ENCODE data around the gene FCRL3.

Gene FCRL3

GRCh38 chr1:157682710-157683437 lies 17.7 kb downstream of the FCRL3 start:
- no peak overlapping the region for H3K27ac ChIP-seq (ENCODE audit: low read depth, low read length)
- no peaks in the 10 kb centered on the region for H3K9me3 ChIP-seq (ENCODE audit: control insufficient read depth, insufficient read depth, low read depth, low read length)
- H3K36me3 ChIP-seq (ENCODE audit: control insufficient read depth, insufficient read depth, low read length) = no peaks in the 10 kb centered on the region
- H3K27me3 ChIP-seq (ENCODE audit: control insufficient read depth, insufficient read depth, low read length) = no peaks in the 10 kb centered on the region
- H3K4me3 ChIP-seq (ENCODE audit: low read depth, low read length) = no peak overlapping the region
- H3K4me1 ChIP-seq (ENCODE audit: control insufficient read depth, insufficient read depth, low read length) = no peaks in the 10 kb centered on the region
- H3K9ac ChIP-seq (ENCODE audit: low read length) = no peak overlapping the region

- Histone ChIP-seq H3K27me3 (ENCODE audit: control insufficient read depth, insufficient read depth, low read length) (no peaks in the 10 kb centered on the region), H3K36me3 (ENCODE audit: control insufficient read depth, insufficient read depth, low read length) (no peaks in the 10 kb centered on the region), H3K9ac (ENCODE audit: low read length) (no peak overlapping the region), H3K27ac (ENCODE audit: low read depth, low read length) (no peak overlapping the region), H3K4me1 (ENCODE audit: control insufficient read depth, insufficient read depth, low read length) (no peaks in the 10 kb centered on the region), H3K4me3 (ENCODE audit: low read depth, low read length) (no peak overlapping the region), H3K9me3 (ENCODE audit: control insufficient read depth, insufficient read depth, low read depth, low read length) (peaks cover 14% of the 10 kb centered on the region; the same call in 1 of the 2 replicates)
Measured at GRCh38 chr1:157678721-157679120, 21.8 kb downstream of the FCRL3 start.

- Histone ChIP-seq H3K9me3 (ENCODE audit: control insufficient read depth, insufficient read depth, low read depth, low read length) (peaks cover 24% of the 10 kb centered on the region; the same call in 1 of the 2 replicates), H3K27ac (ENCODE audit: low read depth, low read length) (no peak overlapping the region), H3K36me3 (ENCODE audit: control insufficient read depth, insufficient read depth, low read length) (no peaks in the 10 kb centered on the region), H3K9ac (ENCODE audit: low read length) (no peak overlapping the region), H3K4me3 (ENCODE audit: low read depth, low read length) (no peak overlapping the region), H3K4me1 (ENCODE audit: control insufficient read depth, insufficient read depth, low read length) (no peaks in the 10 kb centered on the region), H3K27me3 (ENCODE audit: control insufficient read depth, insufficient read depth, low read length) (no peaks in the 10 kb centered on the region)
Measured at GRCh38 chr1:157673008-157673407, 27.6 kb downstream of the FCRL3 start.

DNA sequence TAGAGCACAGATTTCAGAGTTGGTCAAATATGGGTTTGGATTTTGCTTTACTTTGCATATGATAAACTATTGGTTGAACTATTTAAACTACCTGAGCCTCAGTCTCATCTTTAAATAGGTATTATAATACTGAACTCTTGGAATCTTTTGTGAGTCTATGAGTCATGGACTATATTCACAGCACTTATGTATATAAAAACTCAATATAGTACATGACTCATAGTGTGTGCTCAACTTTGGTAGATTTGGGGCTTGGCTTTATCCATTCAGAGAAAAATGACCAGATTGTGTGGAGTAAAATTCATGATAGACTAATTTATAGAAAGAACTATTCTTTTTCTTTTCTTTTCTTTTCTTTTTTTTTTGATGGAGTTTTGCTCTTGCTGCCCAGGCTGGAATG lies 28.7 kb downstream of the FCRL3 start:
- H3K27ac ChIP-seq (ENCODE audit: low read depth, low read length) = no peak overlapping the region
- H3K4me1 ChIP-seq (ENCODE audit: control insufficient read depth, insufficient read depth, low read length) = no peaks in the 10 kb centered on the region
- no peaks in the 10 kb centered on the region for H3K36me3 ChIP-seq (ENCODE audit: control insufficient read depth, insufficient read depth, low read length)
- H3K27me3 ChIP-seq (ENCODE audit: control insufficient read depth, insufficient read depth, low read length) = no peaks in the 10 kb centered on the region
- no peak overlapping the region for H3K9ac ChIP-seq (ENCODE audit: low read length)
- peaks cover 24% of the 10 kb centered on the region; the same call in 1 of the 2 replicates for H3K9me3 ChIP-seq (ENCODE audit: control insufficient read depth, insufficient read depth, low read depth, low read length)
- H3K4me3 ChIP-seq (ENCODE audit: low read depth, low read length) = no peak overlapping the region

- Histone ChIP-seq H3K36me3 (ENCODE audit: control insufficient read depth, insufficient read depth, low read length) (no peaks in the 10 kb centered on the region), H3K4me3 (ENCODE audit: low read depth, low read length) (no peak overlapping the region), H3K27me3 (ENCODE audit: control insufficient read depth, insufficient read depth, low read length) (no peaks in the 10 kb centered on the region), H3K9me3 (ENCODE audit: control insufficient read depth, insufficient read depth, low read depth, low read length) (no peaks in the 10 kb centered on the region), H3K4me1 (ENCODE audit: control insufficient read depth, insufficient read depth, low read length) (no peaks in the 10 kb centered on the region), H3K27ac (ENCODE audit: low read depth, low read length) (no peak overlapping the region), H3K9ac (ENCODE audit: low read length) (no peak overlapping the region)
Measured at GRCh38 chr1:157659576-157660247, 40.9 kb downstream of the FCRL3 start.

- no peaks in the 10 kb centered on the region for H3K36me3 ChIP-seq (ENCODE audit: control insufficient read depth, insufficient read depth, low read length)
- H3K4me1 ChIP-seq (ENCODE audit: control insufficient read depth, insufficient read depth, low read length) = no peaks in the 10 kb centered on the region
- H3K4me3 ChIP-seq (ENCODE audit: low read depth, low read length) = no peak overlapping the region
- no peaks in the 10 kb centered on the region for H3K9me3 ChIP-seq (ENCODE audit: control insufficient read depth, insufficient read depth, low read depth, low read length)
- H3K27me3 ChIP-seq (ENCODE audit: control insufficient read depth, insufficient read depth, low read length) = no peaks in the 10 kb centered on the region
- H3K27ac ChIP-seq (ENCODE audit: low read depth, low read length) = no peak overlapping the region
- H3K9ac ChIP-seq (ENCODE audit: low read length) = no peak overlapping the region
Measured at GRCh38 chr1:157658571-157658970, 42.0 kb downstream of the FCRL3 start.

GRCh38 chr1:157653494-157653873 lies 47.1 kb downstream of the FCRL3 start:
- Histone ChIP-seq H3K4me1 (ENCODE audit: control insufficient read depth, insufficient read depth, low read length) (no peaks in the 10 kb centered on the region), H3K27me3 (ENCODE audit: control insufficient read depth, insufficient read depth, low read length) (no peaks in the 10 kb centered on the region; the same call in 1 of the 2 replicates), H3K36me3 (ENCODE audit: control insufficient read depth, insufficient read depth, low read length) (no peaks in the 10 kb centered on the region), H3K9ac (ENCODE audit: low read length) (no peak overlapping the region), H3K9me3 (ENCODE audit: control insufficient read depth, insufficient read depth, low read depth, low read length) (no peaks in the 10 kb centered on the region), H3K27ac (ENCODE audit: low read depth, low read length) (no peak overlapping the region), H3K4me3 (ENCODE audit: low read depth, low read length) (no peak overlapping the region)

DNA sequence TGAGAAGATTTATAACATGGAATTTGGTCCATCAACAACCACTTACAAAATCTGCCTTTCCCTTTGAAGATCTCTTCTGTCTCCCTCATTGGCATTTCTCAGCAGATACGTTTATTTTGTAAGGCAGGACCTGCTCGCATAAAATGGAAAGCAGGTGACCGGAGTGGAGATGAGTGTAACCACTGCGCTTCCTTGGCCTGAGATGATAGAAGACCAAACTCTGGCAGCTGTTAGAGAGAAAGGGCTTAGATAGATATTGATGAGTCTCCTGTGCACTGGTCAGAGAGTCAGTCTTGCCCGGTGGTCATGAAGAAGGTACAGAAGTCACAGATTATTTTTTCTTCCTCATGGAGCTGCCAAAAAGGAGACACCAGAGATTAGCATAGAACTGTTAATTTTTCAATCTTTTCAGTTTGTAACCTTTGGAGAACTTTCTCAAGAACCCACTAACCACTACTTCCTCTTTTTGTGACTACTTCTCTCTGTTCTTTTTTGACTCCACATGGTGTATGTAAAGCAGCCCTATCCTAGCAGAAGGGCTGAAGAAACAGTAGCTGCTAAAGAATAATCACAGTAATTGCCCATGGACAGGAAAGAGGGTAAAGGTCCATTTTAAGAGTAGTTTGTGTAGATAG lies 47.6 kb downstream of the FCRL3 start:
- Histone ChIP-seq H3K4me3 (ENCODE audit: low read depth, low read length) (no peak overlapping the region), H3K27me3 (ENCODE audit: control insufficient read depth, insufficient read depth, low read length) (no peaks in the 10 kb centered on the region; the same call in 1 of the 2 replicates), H3K27ac (ENCODE audit: low read depth, low read length) (no peak overlapping the region), H3K9ac (ENCODE audit: low read length) (no peak overlapping the region), H3K9me3 (ENCODE audit: control insufficient read depth, insufficient read depth, low read depth, low read length) (no peaks in the 10 kb centered on the region), H3K4me1 (ENCODE audit: control insufficient read depth, insufficient read depth, low read length) (no peaks in the 10 kb centered on the region), H3K36me3 (ENCODE audit: control insufficient read depth, insufficient read depth, low read length) (no peaks in the 10 kb centered on the region)

DNA sequence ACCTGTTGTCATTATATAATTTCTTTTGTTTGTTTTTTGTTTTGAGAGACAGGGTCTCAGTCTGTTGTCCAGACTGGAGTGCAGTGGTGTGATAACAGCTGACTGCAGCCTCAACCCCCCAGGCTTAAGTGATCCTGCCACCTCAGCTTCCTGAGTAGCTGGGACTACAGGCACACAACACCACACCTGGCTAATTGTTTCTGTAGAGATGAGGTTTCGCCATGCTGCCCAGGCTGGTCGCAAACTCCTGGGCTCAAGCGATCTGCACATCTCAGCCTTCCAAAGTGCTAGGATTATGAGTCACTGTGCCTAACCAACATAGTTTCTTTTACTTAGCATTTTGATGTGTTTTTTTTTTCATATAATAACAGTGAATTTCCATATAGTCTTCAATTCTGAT lies 52.3 kb downstream of the FCRL3 start:
- Histone ChIP-seq H3K4me3 (ENCODE audit: low read depth, low read length) (no peak overlapping the region), H3K27me3 (ENCODE audit: control insufficient read depth, insufficient read depth, low read length) (no peaks in the 10 kb centered on the region; the same call in 1 of the 2 replicates), H3K27ac (ENCODE audit: low read depth, low read length) (no peak overlapping the region), H3K36me3 (ENCODE audit: control insufficient read depth, insufficient read depth, low read length) (no peaks in the 10 kb centered on the region), H3K9ac (ENCODE audit: low read length) (no peak overlapping the region), H3K4me1 (ENCODE audit: control insufficient read depth, insufficient read depth, low read length) (no peaks in the 10 kb centered on the region), H3K9me3 (ENCODE audit: control insufficient read depth, insufficient read depth, low read depth, low read length) (no peaks in the 10 kb centered on the region)

- Histone ChIP-seq H3K36me3 (ENCODE audit: control insufficient read depth, insufficient read depth, low read length) (no peaks in the 10 kb centered on the region), H3K4me1 (ENCODE audit: control insufficient read depth, insufficient read depth, low read length) (peaks cover 9% of the 10 kb centered on the region), H3K27me3 (ENCODE audit: control insufficient read depth, insufficient read depth, low read length) (no peaks in the 10 kb centered on the region; the same call in 1 of the 2 replicates), H3K4me3 (ENCODE audit: low read depth, low read length) (no peak overlapping the region), H3K9me3 (ENCODE audit: control insufficient read depth, insufficient read depth, low read depth, low read length) (no peaks in the 10 kb centered on the region), H3K9ac (ENCODE audit: low read length) (no peak overlapping the region), H3K27ac (ENCODE audit: low read depth, low read length) (no peak overlapping the region)
Measured at GRCh38 chr1:157646144-157646543, 54.4 kb downstream of the FCRL3 start.

DNA sequence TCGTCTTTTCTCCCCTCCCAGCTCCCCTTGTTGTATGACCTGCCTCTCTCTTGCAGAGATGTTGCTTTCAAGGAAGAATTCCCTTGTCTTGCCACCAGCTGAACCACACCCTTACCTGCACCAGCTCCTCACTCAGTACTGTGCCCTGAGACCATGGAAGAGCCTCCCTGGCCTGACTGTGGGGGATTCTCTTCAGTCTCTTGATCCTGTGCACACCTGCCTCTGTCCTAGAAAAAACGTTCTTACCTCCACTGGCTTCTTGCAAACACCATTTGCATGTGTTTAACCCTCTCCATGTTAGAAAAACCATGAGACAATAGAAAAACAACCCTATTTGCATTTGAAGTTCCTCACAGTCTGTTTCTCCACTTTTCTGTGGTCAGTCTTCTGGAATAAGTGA lies 59.4 kb downstream of the FCRL3 start:
- peaks cover 25% of the 10 kb centered on the region for H3K4me1 ChIP-seq (ENCODE audit: control insufficient read depth, insufficient read depth, low read length)
- no peak overlapping the region for H3K27ac ChIP-seq (ENCODE audit: low read depth, low read length)
- no peaks in the 10 kb centered on the region for H3K36me3 ChIP-seq (ENCODE audit: control insufficient read depth, insufficient read depth, low read length)
- H3K4me3 ChIP-seq (ENCODE audit: low read depth, low read length) = no peak overlapping the region
- no peak overlapping the region for H3K9ac ChIP-seq (ENCODE audit: low read length)
- no peaks in the 10 kb centered on the region; the same call in 1 of the 2 replicates for H3K27me3 ChIP-seq (ENCODE audit: control insufficient read depth, insufficient read depth, low read length)
- no peaks in the 10 kb centered on the region for H3K9me3 ChIP-seq (ENCODE audit: control insufficient read depth, insufficient read depth, low read depth, low read length)

All from HUES6 (cell line).